ENCODE data around the gene KRTAP25-1. TPM values are rescaled to one million over a fixed set of nuclear protein-coding genes. Genes with fewer than 3 reads are reported as not detected.

KRTAP25-1 gene
- total and polyA plus RNA-seq, 2 of the 8 experiments (the other 6 are each of a cell fraction or from before 2014, with no cell fraction given), result not detected

DNA sequence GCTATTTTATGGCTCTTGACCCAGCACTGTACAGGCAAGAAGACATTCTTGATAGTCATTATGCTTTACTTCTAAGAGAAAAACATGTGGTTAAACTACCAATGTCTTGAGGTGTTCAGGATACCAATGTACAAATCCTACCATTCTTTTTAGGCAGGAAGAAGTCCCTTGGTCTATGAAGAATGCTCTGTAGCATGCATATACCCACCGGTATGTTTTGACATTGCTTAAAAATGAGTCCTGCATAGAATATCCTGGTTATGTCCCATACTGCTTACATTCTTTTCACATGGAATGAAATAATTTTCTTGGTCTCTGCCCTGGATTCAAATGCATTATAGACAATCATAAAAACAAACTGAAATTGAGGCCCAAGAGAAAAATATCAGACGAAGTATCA, 43.4 kb upstream of the KRTAP25-1 start (continued):
- TF ChIP-seq, protein P1, sequence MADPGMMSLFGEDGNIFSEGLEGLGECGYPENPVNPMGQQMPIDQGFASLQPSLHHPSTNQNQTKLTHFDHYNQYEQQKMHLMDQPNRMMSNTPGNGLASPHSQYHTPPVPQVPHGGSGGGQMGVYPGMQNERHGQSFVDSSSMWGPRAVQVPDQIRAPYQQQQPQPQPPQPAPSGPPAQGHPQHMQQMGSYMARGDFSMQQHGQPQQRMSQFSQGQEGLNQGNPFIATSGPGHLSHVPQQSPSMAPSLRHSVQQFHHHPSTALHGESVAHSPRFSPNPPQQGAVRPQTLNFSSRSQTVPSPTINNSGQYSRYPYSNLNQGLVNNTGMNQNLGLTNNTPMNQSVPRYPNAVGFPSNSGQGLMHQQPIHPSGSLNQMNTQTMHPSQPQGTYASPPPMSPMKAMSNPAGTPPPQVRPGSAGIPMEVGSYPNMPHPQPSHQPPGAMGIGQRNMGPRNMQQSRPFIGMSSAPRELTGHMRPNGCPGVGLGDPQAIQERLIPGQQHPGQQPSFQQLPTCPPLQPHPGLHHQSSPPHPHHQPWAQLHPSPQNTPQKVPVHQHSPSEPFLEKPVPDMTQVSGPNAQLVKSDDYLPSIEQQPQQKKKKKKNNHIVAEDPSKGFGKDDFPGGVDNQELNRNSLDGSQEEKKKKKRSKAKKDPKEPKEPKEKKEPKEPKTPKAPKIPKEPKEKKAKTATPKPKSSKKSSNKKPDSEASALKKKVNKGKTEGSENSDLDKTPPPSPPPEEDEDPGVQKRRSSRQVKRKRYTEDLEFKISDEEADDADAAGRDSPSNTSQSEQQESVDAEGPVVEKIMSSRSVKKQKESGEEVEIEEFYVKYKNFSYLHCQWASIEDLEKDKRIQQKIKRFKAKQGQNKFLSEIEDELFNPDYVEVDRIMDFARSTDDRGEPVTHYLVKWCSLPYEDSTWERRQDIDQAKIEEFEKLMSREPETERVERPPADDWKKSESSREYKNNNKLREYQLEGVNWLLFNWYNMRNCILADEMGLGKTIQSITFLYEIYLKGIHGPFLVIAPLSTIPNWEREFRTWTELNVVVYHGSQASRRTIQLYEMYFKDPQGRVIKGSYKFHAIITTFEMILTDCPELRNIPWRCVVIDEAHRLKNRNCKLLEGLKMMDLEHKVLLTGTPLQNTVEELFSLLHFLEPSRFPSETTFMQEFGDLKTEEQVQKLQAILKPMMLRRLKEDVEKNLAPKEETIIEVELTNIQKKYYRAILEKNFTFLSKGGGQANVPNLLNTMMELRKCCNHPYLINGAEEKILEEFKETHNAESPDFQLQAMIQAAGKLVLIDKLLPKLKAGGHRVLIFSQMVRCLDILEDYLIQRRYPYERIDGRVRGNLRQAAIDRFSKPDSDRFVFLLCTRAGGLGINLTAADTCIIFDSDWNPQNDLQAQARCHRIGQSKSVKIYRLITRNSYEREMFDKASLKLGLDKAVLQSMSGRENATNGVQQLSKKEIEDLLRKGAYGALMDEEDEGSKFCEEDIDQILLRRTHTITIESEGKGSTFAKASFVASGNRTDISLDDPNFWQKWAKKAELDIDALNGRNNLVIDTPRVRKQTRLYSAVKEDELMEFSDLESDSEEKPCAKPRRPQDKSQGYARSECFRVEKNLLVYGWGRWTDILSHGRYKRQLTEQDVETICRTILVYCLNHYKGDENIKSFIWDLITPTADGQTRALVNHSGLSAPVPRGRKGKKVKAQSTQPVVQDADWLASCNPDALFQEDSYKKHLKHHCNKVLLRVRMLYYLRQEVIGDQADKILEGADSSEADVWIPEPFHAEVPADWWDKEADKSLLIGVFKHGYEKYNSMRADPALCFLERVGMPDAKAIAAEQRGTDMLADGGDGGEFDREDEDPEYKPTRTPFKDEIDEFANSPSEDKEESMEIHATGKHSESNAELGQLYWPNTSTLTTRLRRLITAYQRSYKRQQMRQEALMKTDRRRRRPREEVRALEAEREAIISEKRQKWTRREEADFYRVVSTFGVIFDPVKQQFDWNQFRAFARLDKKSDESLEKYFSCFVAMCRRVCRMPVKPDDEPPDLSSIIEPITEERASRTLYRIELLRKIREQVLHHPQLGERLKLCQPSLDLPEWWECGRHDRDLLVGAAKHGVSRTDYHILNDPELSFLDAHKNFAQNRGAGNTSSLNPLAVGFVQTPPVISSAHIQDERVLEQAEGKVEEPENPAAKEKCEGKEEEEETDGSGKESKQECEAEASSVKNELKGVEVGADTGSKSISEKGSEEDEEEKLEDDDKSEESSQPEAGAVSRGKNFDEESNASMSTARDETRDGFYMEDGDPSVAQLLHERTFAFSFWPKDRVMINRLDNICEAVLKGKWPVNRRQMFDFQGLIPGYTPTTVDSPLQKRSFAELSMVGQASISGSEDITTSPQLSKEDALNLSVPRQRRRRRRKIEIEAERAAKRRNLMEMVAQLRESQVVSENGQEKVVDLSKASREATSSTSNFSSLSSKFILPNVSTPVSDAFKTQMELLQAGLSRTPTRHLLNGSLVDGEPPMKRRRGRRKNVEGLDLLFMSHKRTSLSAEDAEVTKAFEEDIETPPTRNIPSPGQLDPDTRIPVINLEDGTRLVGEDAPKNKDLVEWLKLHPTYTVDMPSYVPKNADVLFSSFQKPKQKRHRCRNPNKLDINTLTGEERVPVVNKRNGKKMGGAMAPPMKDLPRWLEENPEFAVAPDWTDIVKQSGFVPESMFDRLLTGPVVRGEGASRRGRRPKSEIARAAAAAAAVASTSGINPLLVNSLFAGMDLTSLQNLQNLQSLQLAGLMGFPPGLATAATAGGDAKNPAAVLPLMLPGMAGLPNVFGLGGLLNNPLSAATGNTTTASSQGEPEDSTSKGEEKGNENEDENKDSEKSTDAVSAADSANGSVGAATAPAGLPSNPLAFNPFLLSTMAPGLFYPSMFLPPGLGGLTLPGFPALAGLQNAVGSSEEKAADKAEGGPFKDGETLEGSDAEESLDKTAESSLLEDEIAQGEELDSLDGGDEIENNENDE (IDR thresholded peaks at IDR 0.05; ENCODE audit: insufficient replicate concordance, low read length), result no peak
